Measurements from ENCODE around the gene PRKAG1.

- no peak for TF ChIP-seq CTCF (IDR thresholded peaks at IDR 0.05)
- no peak for TF ChIP-seq EZH2 (IDR thresholded peaks at IDR 0.05; ENCODE audit: borderline replicate concordance, insufficient read depth, low read depth, low read length, poor library complexity, severe bottlenecking)
Measured at GRCh38 chr12:49041881-49042484, 23.4 kb upstream of the PRKAG1 start.

Data from B cell (primary cell).